Stomach (tissue), 4 donors: ENCODE data around the gene PLXDC1.

Source experiments
- CTCF ChIP-seq, 7 experiments: fragments of 450-650 bp in 4 of 7; fragments of 200-600 bp in 3 of 7; sonication (generic) in 3 of 7; IDR thresholded peaks; one replicate each; pipeline ENCODE4 v1.5.1; 2016 to 2019; ENCODE audit warnings: antibody characterized with exemption in 7 of 7, control low read depth in 2 of 7, mild to moderate bottlenecking in 1 of 7
- EP300 ChIP-seq: sonication (generic); formaldehyde crosslinking; IDR thresholded peaks from one replicate; pipeline ENCODE4 v1.6.1; 2017; ENCODE audit warnings: antibody characterized with exemption
- POLR2A ChIP-seq, 4 donors: fragments of 450-650 bp; IDR thresholded peaks; one replicate each; pipeline ENCODE4 v1.6.1; 2016; ENCODE audit warnings: antibody characterized with exemption in 4 of 4, control low read depth in 2 of 4, mild to moderate bottlenecking in 1 of 4, moderate library complexity in 1 of 4

GRCh38 chr17:39170558-39170957 lies 19.1 kb upstream of the PLXDC1 start:
- TF ChIP-seq CTCF (IDR thresholded peaks at IDR 0.05) (no peak), POLR2A (IDR thresholded peaks at IDR 0.05) (no peak), EP300 (no peak)
